Esophagus muscularis mucosa (tissue), 4 donors: ENCODE results near the gene IMPA2.

Source experiments
- EP300 ChIP-seq: sonication (generic); formaldehyde crosslinking; IDR thresholded peaks from one replicate; pipeline ENCODE4 v1.6.1; 2017; ENCODE audit warnings: antibody characterized with exemption
- POLR2A ChIP-seq: fragments of 450-650 bp; IDR thresholded peaks from one replicate; pipeline ENCODE4 v1.6.1; 2017; ENCODE audit warnings: antibody characterized with exemption, moderate library complexity, mild to moderate bottlenecking, low read depth
- POLR2AphosphoS5 ChIP-seq, 2 donors: sonication (generic); formaldehyde crosslinking; IDR thresholded peaks; one replicate each; pipeline ENCODE4 v1.6.1; 2017; ENCODE audit warnings: antibody characterized with exemption in 2 of 2
- TF ChIP-seq, protein P1 (sequence below), 3 experiments: fragments of 200-600 bp in 2 of 3; fragments of 450-650 bp in 1 of 3; sonication (generic) in 2 of 3; IDR thresholded peaks; one replicate each; pipeline ENCODE4 v1.5.1; 2017 to 2019; ENCODE audit warnings: antibody characterized with exemption in 3 of 3, mild to moderate bottlenecking in 2 of 3, moderate library complexity in 1 of 3

DNA sequence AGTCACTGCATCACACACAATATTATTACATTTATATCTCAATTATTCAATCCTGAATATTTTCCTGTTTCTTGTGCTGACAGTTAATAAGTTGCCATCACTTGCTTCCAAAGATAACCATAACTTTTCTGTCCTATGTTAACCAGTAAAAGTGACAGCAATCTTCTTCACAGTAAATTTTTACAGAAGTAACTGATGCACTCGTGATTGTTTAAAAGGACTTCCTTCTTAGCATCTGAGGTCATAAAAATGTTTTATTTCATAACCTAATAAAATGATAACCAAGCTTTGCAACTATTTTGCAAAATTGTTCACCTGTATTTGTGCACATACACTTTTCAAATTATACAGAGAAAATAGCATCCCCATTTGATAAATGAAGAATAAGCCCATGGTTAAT is 91.7 kb downstream of the IMPA2 start:
- TF ChIP-seq, protein P1, sequence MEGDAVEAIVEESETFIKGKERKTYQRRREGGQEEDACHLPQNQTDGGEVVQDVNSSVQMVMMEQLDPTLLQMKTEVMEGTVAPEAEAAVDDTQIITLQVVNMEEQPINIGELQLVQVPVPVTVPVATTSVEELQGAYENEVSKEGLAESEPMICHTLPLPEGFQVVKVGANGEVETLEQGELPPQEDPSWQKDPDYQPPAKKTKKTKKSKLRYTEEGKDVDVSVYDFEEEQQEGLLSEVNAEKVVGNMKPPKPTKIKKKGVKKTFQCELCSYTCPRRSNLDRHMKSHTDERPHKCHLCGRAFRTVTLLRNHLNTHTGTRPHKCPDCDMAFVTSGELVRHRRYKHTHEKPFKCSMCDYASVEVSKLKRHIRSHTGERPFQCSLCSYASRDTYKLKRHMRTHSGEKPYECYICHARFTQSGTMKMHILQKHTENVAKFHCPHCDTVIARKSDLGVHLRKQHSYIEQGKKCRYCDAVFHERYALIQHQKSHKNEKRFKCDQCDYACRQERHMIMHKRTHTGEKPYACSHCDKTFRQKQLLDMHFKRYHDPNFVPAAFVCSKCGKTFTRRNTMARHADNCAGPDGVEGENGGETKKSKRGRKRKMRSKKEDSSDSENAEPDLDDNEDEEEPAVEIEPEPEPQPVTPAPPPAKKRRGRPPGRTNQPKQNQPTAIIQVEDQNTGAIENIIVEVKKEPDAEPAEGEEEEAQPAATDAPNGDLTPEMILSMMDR (IDR thresholded peaks at IDR 0.05) = no peak
- TF ChIP-seq POLR2A (no peak), EP300 (no peak), POLR2AphosphoS5 (IDR thresholded peaks at IDR 0.05) (no peak)
